GM12892 (cell line): ENCODE measurements around the gene TRRAP.

Source experiments
- POLR2A ChIP-seq: IDR thresholded peaks from 2 replicates; pipeline ENCODE4 v1.6.1; 2011; ENCODE audit warnings: low read depth, low read length, control low read depth
- TAF1 ChIP-seq: IDR thresholded peaks from 2 replicates; pipeline ENCODE4 v1.6.1; 2011; ENCODE audit warnings: low read depth, mild to moderate bottlenecking, control low read depth, low read length, borderline replicate concordance

DNA sequence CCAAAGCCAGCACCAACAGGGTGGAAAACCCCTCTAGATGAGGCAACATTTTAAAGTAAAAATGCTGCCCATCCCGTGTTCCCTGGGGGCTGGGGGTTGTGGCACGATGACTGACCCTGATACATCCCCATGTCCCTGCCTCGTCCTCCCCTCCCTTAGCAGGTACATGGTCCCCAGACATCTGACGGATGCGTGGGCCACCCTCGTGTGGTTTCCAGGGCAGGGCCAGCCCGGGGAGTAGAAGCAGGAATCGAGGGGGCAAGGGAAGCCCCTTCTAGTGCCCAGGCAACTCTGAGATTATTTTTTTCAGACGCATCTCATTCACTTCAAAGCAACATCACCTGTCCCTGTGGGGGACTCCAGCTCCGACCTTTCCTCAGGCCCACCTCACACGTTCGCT is 12.0 kb upstream of the TRRAP start:
- TF ChIP-seq POLR2A (no peak), TAF1 (no peak)
